ENCODE results near the gene P2RY12. TPM values are rescaled to one million over a fixed set of nuclear protein-coding genes. Genes with fewer than 3 reads are reported as not detected.
A peak's percentile ranks its signal among the peaks of the same experiment; 100 is the strongest.

P2RY12 gene
- total RNA-seq, 1 donor from 2014 or later: not detected

GRCh38 chr3:151386056-151386455, 1.5 kb upstream of the P2RY12 start:
- Mint-ChIP-seq H3K36me3 (peaks cover 7% of the 10 kb centered on the region), H3K4me3 (no peak overlapping the region), H3K4me1 (peaks cover 10% of the 10 kb centered on the region), H3K27ac (no peak overlapping the region), H3K27me3 (ENCODE audit: low read depth) (no peaks in the 10 kb centered on the region), H3K9me3 (no peaks in the 10 kb centered on the region)
- no peak for DNase-seq (ENCODE audit: low spot score in 2 of 2, unreplicated experiment in 2 of 2)
- TF ChIP-seq, protein P1, sequence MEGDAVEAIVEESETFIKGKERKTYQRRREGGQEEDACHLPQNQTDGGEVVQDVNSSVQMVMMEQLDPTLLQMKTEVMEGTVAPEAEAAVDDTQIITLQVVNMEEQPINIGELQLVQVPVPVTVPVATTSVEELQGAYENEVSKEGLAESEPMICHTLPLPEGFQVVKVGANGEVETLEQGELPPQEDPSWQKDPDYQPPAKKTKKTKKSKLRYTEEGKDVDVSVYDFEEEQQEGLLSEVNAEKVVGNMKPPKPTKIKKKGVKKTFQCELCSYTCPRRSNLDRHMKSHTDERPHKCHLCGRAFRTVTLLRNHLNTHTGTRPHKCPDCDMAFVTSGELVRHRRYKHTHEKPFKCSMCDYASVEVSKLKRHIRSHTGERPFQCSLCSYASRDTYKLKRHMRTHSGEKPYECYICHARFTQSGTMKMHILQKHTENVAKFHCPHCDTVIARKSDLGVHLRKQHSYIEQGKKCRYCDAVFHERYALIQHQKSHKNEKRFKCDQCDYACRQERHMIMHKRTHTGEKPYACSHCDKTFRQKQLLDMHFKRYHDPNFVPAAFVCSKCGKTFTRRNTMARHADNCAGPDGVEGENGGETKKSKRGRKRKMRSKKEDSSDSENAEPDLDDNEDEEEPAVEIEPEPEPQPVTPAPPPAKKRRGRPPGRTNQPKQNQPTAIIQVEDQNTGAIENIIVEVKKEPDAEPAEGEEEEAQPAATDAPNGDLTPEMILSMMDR (IDR thresholded peaks at IDR 0.05; ENCODE audit: unreplicated experiment): no peak

- no peak overlapping the region for H3K27ac Mint-ChIP-seq
- TF ChIP-seq, protein P1 (IDR thresholded peaks at IDR 0.05; ENCODE audit: unreplicated experiment): no peak
- H3K36me3 Mint-ChIP-seq: peaks cover 7% of the 10 kb centered on the region
- no peak overlapping the region for H3K4me3 Mint-ChIP-seq
- no peaks in the 10 kb centered on the region for H3K27me3 Mint-ChIP-seq (ENCODE audit: low read depth)
- peaks cover 10% of the 10 kb centered on the region for H3K4me1 Mint-ChIP-seq
- DNase-seq (ENCODE audit: low spot score in 2 of 2, unreplicated experiment in 2 of 2): no peak
- H3K9me3 Mint-ChIP-seq: no peaks in the 10 kb centered on the region
Measured at GRCh38 chr3:151383956-151384355, 597 bp downstream of the P2RY12 start.

DNA sequence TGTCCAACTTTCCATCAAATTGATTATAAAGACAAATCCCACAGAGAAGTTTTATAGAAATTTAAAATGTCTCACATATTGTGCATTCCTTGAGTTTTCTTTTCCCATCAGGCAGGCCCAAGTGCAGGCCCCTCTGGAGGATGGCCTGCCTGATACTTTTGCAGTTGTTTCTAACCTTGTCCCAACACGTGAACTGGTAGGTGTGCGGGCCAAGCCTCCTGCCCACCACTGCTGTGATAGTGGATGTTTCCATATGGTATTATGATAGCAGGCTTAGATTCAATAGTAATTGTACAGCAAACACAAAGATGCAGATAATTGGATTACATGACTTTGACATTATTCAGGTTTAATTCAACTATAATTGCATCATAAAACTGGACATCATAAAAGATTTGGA, 1.4 kb downstream of the P2RY12 start:
- Mint-ChIP-seq H3K4me1 (peaks cover 10% of the 10 kb centered on the region), H3K9me3 (no peaks in the 10 kb centered on the region), H3K4me3 (no peak overlapping the region), H3K27ac (no peak overlapping the region), H3K36me3 (peaks cover 7% of the 10 kb centered on the region), H3K27me3 (ENCODE audit: low read depth) (no peaks in the 10 kb centered on the region)
- TF ChIP-seq, protein P1 (IDR thresholded peaks at IDR 0.05; ENCODE audit: unreplicated experiment): no peak
- DNase-seq (ENCODE audit: low spot score in 2 of 2, unreplicated experiment in 2 of 2): no peak

GRCh38 chr3:151382671-151383070, 1.9 kb downstream of the P2RY12 start:
- H3K27ac Mint-ChIP-seq: no peak overlapping the region
- DNase-seq (ENCODE audit: low spot score in 2 of 2, unreplicated experiment in 2 of 2): no peak
- TF ChIP-seq, protein P1 (IDR thresholded peaks at IDR 0.05; ENCODE audit: unreplicated experiment): no peak
- H3K36me3 Mint-ChIP-seq: peaks cover 5% of the 10 kb centered on the region
- H3K4me1 Mint-ChIP-seq: peaks cover 10% of the 10 kb centered on the region
- H3K4me3 Mint-ChIP-seq: no peak overlapping the region
- no peaks in the 10 kb centered on the region for H3K27me3 Mint-ChIP-seq (ENCODE audit: low read depth)
- H3K9me3 Mint-ChIP-seq: no peaks in the 10 kb centered on the region

DNA sequence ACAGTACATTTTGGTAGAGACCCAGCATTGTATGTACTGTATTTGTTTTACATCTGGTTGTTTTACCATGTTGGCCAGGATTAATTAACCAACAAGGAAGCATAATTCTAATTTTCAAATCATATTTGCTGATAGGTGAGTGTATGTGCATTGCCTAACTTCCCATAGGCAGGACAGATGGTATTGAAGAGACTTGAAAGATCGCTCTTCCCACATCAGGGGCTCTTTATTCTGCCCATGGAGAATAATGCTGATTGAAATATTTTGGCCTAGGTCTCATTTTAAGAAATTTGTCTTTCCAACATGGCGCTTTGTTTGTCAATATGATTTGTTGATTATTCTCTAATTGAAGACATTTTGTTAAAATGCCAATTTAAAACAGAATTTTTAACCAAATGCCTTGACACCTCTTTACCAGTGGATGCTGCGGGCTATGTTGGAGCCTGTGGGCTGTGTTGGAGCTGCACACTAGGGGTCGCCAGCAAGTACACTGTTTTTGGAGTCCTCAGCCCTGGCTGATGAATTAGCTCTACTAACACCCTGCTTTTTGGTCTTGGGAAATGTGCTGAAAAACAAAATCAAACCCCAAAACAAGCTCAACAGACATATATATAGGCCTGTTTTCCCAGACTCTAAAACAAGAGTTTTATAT, 5.3 kb downstream of the P2RY12 start:
- no peaks in the 10 kb centered on the region for H3K4me1 Mint-ChIP-seq
- no peaks in the 10 kb centered on the region for H3K9me3 Mint-ChIP-seq
- no peak overlapping the region for H3K4me3 Mint-ChIP-seq
- peaks cover 3% of the 10 kb centered on the region for H3K36me3 Mint-ChIP-seq
- H3K27ac Mint-ChIP-seq: no peak overlapping the region
- DNase-seq (ENCODE audit: low spot score in 2 of 2, unreplicated experiment in 2 of 2): peak; percentile 29 to 62
- no peaks in the 10 kb centered on the region for H3K27me3 Mint-ChIP-seq (ENCODE audit: low read depth)
- TF ChIP-seq, protein P1 (IDR thresholded peaks at IDR 0.05; ENCODE audit: unreplicated experiment): peak; percentile 42

All from mesothelial cell of epicardium (in vitro differentiated cells).